ENCODE measurements around the gene RAMP3. TPM values are rescaled to one million over a fixed set of nuclear protein-coding genes. Genes with fewer than 3 reads are reported as not detected.

The RAMP3 gene
- total RNA-seq, 1 experiment from 2014 or later: not detected

DNA sequence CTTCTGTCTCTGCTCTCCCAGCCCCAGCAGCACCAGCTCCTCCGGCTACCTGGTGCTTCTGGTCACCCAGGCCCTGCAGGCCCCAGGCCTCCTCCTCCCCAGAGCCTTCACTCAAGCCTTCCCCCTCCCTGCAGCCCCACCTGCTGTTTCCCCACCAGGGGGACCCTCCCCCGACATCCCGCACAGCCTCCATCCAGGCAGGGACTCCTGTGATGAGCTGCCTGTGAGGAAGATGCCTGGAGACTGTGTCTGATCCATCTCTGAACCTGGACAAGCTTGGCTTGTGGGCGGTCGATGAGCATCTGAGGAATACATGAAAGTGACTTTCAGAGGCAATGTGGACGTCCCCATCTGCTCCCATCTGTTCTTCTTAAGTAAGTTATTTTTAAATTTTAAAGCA, 45.0 kb downstream of the RAMP3 start:
- DNase-seq: no peak
- Histone ChIP-seq H3K79me2 (ENCODE audit: low read length) (no peaks in the 10 kb centered on the region), H4K20me1 (ENCODE audit: low read length) (no peaks in the 10 kb centered on the region), H2AFZ (ENCODE audit: low read length) (no peak overlapping the region), H3K9me3 (ENCODE audit: low read length) (no peaks in the 10 kb centered on the region), H3K27me3 (ENCODE audit: low read length) (peaks cover 50% of the 10 kb centered on the region), H3K4me3 (ENCODE audit: low read length) (no peak overlapping the region), H3K9me2 (replicated peaks; ENCODE audit: low read length) (no peaks in the 10 kb centered on the region), H3K4me1 (ENCODE audit: insufficient read depth, low read length) (no peaks in the 10 kb centered on the region), H3K4me2 (ENCODE audit: low read length) (no peak overlapping the region), H3K36me3 (ENCODE audit: low read depth, low read length) (no peaks in the 10 kb centered on the region), H3F3A (ENCODE audit: low read length, unreplicated experiment) (no peaks in the 10 kb centered on the region), H3K27ac (ENCODE audit: low read length) (no peak overlapping the region), H3K9ac (ENCODE audit: low read length) (no peak overlapping the region)
- no peak for ATAC-seq
- BruUV-seq (replicated peaks): no TSS peak
- TF ChIP-seq, protein P1, sequence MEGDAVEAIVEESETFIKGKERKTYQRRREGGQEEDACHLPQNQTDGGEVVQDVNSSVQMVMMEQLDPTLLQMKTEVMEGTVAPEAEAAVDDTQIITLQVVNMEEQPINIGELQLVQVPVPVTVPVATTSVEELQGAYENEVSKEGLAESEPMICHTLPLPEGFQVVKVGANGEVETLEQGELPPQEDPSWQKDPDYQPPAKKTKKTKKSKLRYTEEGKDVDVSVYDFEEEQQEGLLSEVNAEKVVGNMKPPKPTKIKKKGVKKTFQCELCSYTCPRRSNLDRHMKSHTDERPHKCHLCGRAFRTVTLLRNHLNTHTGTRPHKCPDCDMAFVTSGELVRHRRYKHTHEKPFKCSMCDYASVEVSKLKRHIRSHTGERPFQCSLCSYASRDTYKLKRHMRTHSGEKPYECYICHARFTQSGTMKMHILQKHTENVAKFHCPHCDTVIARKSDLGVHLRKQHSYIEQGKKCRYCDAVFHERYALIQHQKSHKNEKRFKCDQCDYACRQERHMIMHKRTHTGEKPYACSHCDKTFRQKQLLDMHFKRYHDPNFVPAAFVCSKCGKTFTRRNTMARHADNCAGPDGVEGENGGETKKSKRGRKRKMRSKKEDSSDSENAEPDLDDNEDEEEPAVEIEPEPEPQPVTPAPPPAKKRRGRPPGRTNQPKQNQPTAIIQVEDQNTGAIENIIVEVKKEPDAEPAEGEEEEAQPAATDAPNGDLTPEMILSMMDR (conservative IDR thresholded peaks at IDR 0.05; ENCODE audit: low read depth, low read length): no peak
- TF ChIP-seq EZH2 (IDR thresholded peaks at IDR 0.05; ENCODE audit: low read length, unreplicated experiment): no peak
- no peak for TF ChIP-seq EZH2phosphoT487 (IDR thresholded peaks at IDR 0.05; ENCODE audit: borderline replicate concordance, low read length)
- ChIA-PET CTCF (no interaction called here), POLR2A (ENCODE audit: unreplicated experiment) (no interaction called here)
- intact Hi-C loops (cut with micrococcal nuclease): no loop called here

- H3K4me1 ChIP-seq (ENCODE audit: insufficient read depth, low read length): no peaks in the 10 kb centered on the region
- H3F3A ChIP-seq (ENCODE audit: low read length, unreplicated experiment): no peaks in the 10 kb centered on the region
- no peaks in the 10 kb centered on the region for H3K9me2 ChIP-seq (replicated peaks; ENCODE audit: low read length)
- no peak overlapping the region for H3K4me2 ChIP-seq (ENCODE audit: low read length)
- no TSS peak for BruUV-seq (replicated peaks)
- H4K20me1 ChIP-seq (ENCODE audit: low read length): no peaks in the 10 kb centered on the region
- no peak overlapping the region for H3K9ac ChIP-seq (ENCODE audit: low read length)
- POLR2A ChIA-PET (ENCODE audit: unreplicated experiment): no interaction called here
- no peak overlapping the region for H3K4me3 ChIP-seq (ENCODE audit: low read length)
- no peak overlapping the region for H3K27ac ChIP-seq (ENCODE audit: low read length)
- ATAC-seq (no peak), DNase-seq (no peak)
- intact Hi-C loops (cut with micrococcal nuclease): no loop called here
- no peak overlapping the region for H2AFZ ChIP-seq (ENCODE audit: low read length)
- no peaks in the 10 kb centered on the region for H3K79me2 ChIP-seq (ENCODE audit: low read length)
- CTCF ChIA-PET: no interaction called here
- H3K9me3 ChIP-seq (ENCODE audit: low read length): no peaks in the 10 kb centered on the region
- H3K36me3 ChIP-seq (ENCODE audit: low read depth, low read length): no peaks in the 10 kb centered on the region
- TF ChIP-seq EZH2 (IDR thresholded peaks at IDR 0.05; ENCODE audit: low read length, unreplicated experiment) (no peak), EZH2phosphoT487 (IDR thresholded peaks at IDR 0.05; ENCODE audit: borderline replicate concordance, low read length) (no peak)
- TF ChIP-seq, protein P1 (conservative IDR thresholded peaks at IDR 0.05; ENCODE audit: low read depth, low read length): no peak
- peaks cover 54% of the 10 kb centered on the region for H3K27me3 ChIP-seq (ENCODE audit: low read length)
These were observed 45.4 kb downstream of the RAMP3 start for GRCh38 chr7:45203036-45203435.

DNA sequence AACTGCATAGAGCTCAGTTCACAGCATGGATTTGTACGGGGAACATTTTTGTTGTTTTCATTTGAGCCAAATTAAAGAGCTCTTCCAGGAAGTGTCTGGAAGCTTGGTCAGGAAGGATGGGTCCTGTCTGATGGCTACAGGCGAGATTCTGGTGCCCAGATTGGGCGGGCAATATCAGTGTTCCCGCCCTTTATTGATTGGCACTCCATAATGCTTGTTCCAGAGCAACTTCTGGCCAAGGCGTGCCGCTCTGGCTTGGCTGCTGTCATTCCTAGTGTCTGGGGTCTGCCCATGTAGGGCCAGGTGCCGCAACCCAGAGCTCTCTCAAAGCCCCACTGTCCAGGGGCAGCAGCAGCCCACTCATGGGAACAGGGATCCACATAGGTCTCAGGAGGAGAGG, 45.9 kb downstream of the RAMP3 start:
- no peak overlapping the region for H2AFZ ChIP-seq (ENCODE audit: low read length)
- ChIA-PET POLR2A (ENCODE audit: unreplicated experiment) (no interaction called here), CTCF (no interaction called here)
- H3K79me2 ChIP-seq (ENCODE audit: low read length): no peaks in the 10 kb centered on the region
- no peaks in the 10 kb centered on the region for H3K36me3 ChIP-seq (ENCODE audit: low read depth, low read length)
- H3F3A ChIP-seq (ENCODE audit: low read length, unreplicated experiment): no peaks in the 10 kb centered on the region
- DNase-seq (no peak), ATAC-seq (no peak)
- H3K27me3 ChIP-seq (ENCODE audit: low read length): peaks cover 58% of the 10 kb centered on the region
- H3K27ac ChIP-seq (ENCODE audit: low read length): no peak overlapping the region
- no peak overlapping the region for H3K4me2 ChIP-seq (ENCODE audit: low read length)
- no peak overlapping the region for H3K4me3 ChIP-seq (ENCODE audit: low read length)
- H3K4me1 ChIP-seq (ENCODE audit: insufficient read depth, low read length): no peaks in the 10 kb centered on the region
- intact Hi-C loops (cut with micrococcal nuclease): no loop called here
- no peaks in the 10 kb centered on the region for H3K9me2 ChIP-seq (replicated peaks; ENCODE audit: low read length)
- no peaks in the 10 kb centered on the region for H4K20me1 ChIP-seq (ENCODE audit: low read length)
- no peak overlapping the region for H3K9ac ChIP-seq (ENCODE audit: low read length)
- BruUV-seq (replicated peaks): no TSS peak
- H3K9me3 ChIP-seq (ENCODE audit: low read length): no peaks in the 10 kb centered on the region
- TF ChIP-seq EZH2 (IDR thresholded peaks at IDR 0.05; ENCODE audit: low read length, unreplicated experiment): no peak
- TF ChIP-seq, protein P1 (conservative IDR thresholded peaks at IDR 0.05; ENCODE audit: low read depth, low read length): no peak
- no peak for TF ChIP-seq EZH2phosphoT487 (IDR thresholded peaks at IDR 0.05; ENCODE audit: borderline replicate concordance, low read length)
